ENCODE measurements around the gene ATR. TPM values are rescaled to one million over a fixed set of nuclear protein-coding genes. Genes with fewer than 3 reads are reported as not detected.

ATR gene
- total RNA-seq, 1 experiment from 2014 or later, result 24.7 TPM

- ATAC-seq, result no peak
- H4K20me1 ChIP-seq (ENCODE audit: insufficient read depth), result no peaks in the 10 kb centered on the region
- intact Hi-C loops (cut with micrococcal nuclease), result no loop called here
- ChIA-PET RAD21 (ENCODE audit: low non-redundant PET in 1 of 2, low total read pairs in 2 of 2, uncharacterized antibody in 2 of 2, unreplicated experiment in 2 of 2) (no interaction called here), POLR2A (no interaction called here), CTCF (no interaction called here)
- DNase-seq (ENCODE audit: low read depth, low spot score), result no peak
- BruUV-seq (replicated peaks), result no TSS peak
- TF ChIP-seq ELF1 (IDR thresholded peaks at IDR 0.05; ENCODE audit: borderline replicate concordance, low read depth) (no peak), RAD21 (IDR thresholded peaks at IDR 0.05; ENCODE audit: low read depth) (no peak), SP1 (IDR thresholded peaks at IDR 0.05; ENCODE audit: low read depth) (no peak), ZNF274 (IDR thresholded peaks at IDR 0.05; ENCODE audit: low read depth, low read length) (no peak)
- H3K4me3 ChIP-seq (replicated peaks in 1 of 2; ENCODE audit: low read depth in 1 of 2, low read length in 2 of 2), result no peak overlapping the region
- no peak overlapping the region for H3K27ac ChIP-seq (ENCODE audit: low read depth, low read length)
- no peak overlapping the region for H2AFZ ChIP-seq (ENCODE audit: low read depth, low read length, poor library complexity, severe bottlenecking)
- no peaks in the 10 kb centered on the region for H3K36me3 ChIP-seq (ENCODE audit: control insufficient read depth in 1 of 2, insufficient read depth in 2 of 2, low read length in 2 of 2)
- H3K79me2 ChIP-seq (ENCODE audit: insufficient read depth, low read length), result peaks cover 14% of the 10 kb centered on the region
- H3K4me2 ChIP-seq (ENCODE audit: low read length), result no peak overlapping the region
- H3K4me1 ChIP-seq (ENCODE audit: control insufficient read depth in 1 of 2, insufficient read depth in 2 of 2, low read length in 2 of 2), result no peaks in the 10 kb centered on the region
- no peak overlapping the region for H3K9ac ChIP-seq (ENCODE audit: low read length)
- no peaks in the 10 kb centered on the region for H3K27me3 ChIP-seq (ENCODE audit: insufficient read depth, low read length)
- H3K9me2 ChIP-seq (ENCODE audit: insufficient read depth), result no peaks in the 10 kb centered on the region; the same call in 1 of the 2 replicates
- no peaks in the 10 kb centered on the region for H3K9me3 ChIP-seq (ENCODE audit: control insufficient read depth in 1 of 2, insufficient read depth in 1 of 2, low read depth in 1 of 2, low read length in 2 of 2)
Observed at GRCh38 chr3:142611206-142611605, 32.7 kb upstream of the ATR start.

DNA sequence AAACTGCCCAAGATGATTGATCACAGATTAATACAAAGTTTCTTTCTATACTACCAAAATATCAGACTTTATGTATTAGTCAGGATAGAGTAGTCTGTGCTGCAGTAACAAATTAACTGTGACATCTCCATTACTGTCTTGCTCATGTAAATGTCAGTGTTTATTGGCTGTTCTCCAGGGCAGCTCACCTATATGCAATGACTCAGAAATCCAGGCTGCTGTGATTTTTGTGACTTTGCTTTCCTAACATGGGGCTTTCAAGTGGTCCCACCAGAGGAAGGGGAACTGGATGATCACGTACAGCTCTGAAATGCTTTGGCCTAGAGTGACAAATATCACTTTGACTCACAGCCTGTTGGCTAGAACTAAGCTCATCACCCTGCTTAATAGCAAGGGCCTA lies 30.6 kb upstream of the ATR start:
- RAD21 ChIA-PET (ENCODE audit: low non-redundant PET in 1 of 2, low total read pairs in 2 of 2, uncharacterized antibody in 2 of 2, unreplicated experiment in 2 of 2), result no interaction called here
- Histone ChIP-seq H3K27me3 (ENCODE audit: insufficient read depth, low read length) (no peaks in the 10 kb centered on the region), H3K79me2 (ENCODE audit: insufficient read depth, low read length) (peaks cover 20% of the 10 kb centered on the region), H3K4me1 (ENCODE audit: control insufficient read depth in 1 of 2, insufficient read depth in 2 of 2, low read length in 2 of 2) (no peaks in the 10 kb centered on the region), H3K4me3 (replicated peaks in 1 of 2; ENCODE audit: low read depth in 1 of 2, low read length in 2 of 2) (no peak overlapping the region), H3K9ac (ENCODE audit: low read length) (no peak overlapping the region), H2AFZ (ENCODE audit: low read depth, low read length, poor library complexity, severe bottlenecking) (no peak overlapping the region), H3K9me2 (ENCODE audit: insufficient read depth) (no peaks in the 10 kb centered on the region), H3K9me3 (ENCODE audit: control insufficient read depth in 1 of 2, insufficient read depth in 1 of 2, low read depth in 1 of 2, low read length in 2 of 2) (no peaks in the 10 kb centered on the region), H4K20me1 (ENCODE audit: insufficient read depth) (no peaks in the 10 kb centered on the region), H3K4me2 (ENCODE audit: low read length) (no peak overlapping the region), H3K27ac (ENCODE audit: low read depth, low read length) (no peak overlapping the region), H3K36me3 (ENCODE audit: control insufficient read depth in 1 of 2, insufficient read depth in 2 of 2, low read length in 2 of 2) (no peaks in the 10 kb centered on the region)
- intact Hi-C loops (cut with micrococcal nuclease), result no loop called here
- no peak for DNase-seq (ENCODE audit: low read depth, low spot score)
- TF ChIP-seq, protein P1, sequence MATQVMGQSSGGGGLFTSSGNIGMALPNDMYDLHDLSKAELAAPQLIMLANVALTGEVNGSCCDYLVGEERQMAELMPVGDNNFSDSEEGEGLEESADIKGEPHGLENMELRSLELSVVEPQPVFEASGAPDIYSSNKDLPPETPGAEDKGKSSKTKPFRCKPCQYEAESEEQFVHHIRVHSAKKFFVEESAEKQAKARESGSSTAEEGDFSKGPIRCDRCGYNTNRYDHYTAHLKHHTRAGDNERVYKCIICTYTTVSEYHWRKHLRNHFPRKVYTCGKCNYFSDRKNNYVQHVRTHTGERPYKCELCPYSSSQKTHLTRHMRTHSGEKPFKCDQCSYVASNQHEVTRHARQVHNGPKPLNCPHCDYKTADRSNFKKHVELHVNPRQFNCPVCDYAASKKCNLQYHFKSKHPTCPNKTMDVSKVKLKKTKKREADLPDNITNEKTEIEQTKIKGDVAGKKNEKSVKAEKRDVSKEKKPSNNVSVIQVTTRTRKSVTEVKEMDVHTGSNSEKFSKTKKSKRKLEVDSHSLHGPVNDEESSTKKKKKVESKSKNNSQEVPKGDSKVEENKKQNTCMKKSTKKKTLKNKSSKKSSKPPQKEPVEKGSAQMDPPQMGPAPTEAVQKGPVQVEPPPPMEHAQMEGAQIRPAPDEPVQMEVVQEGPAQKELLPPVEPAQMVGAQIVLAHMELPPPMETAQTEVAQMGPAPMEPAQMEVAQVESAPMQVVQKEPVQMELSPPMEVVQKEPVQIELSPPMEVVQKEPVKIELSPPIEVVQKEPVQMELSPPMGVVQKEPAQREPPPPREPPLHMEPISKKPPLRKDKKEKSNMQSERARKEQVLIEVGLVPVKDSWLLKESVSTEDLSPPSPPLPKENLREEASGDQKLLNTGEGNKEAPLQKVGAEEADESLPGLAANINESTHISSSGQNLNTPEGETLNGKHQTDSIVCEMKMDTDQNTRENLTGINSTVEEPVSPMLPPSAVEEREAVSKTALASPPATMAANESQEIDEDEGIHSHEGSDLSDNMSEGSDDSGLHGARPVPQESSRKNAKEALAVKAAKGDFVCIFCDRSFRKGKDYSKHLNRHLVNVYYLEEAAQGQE (IDR thresholded peaks at IDR 0.05; ENCODE audit: low read depth), result no peak
- TF ChIP-seq EGR1 (IDR thresholded peaks at IDR 0.05; ENCODE audit: low read depth) (no peak), SP1 (IDR thresholded peaks at IDR 0.05; ENCODE audit: low read depth) (peak; percentile 15; the same call in 1 of the 2 replicates), FOSL1 (IDR thresholded peaks at IDR 0.05; ENCODE audit: low read depth) (no peak)
- CTCF ChIA-PET, result no interaction called here
- POLR2A ChIA-PET, result no interaction called here
- no peak for ATAC-seq
- no TSS peak for BruUV-seq (replicated peaks)

All from HCT116 (cell line).